ENCODE measurements around the gene KRTAP19-2.

DNA sequence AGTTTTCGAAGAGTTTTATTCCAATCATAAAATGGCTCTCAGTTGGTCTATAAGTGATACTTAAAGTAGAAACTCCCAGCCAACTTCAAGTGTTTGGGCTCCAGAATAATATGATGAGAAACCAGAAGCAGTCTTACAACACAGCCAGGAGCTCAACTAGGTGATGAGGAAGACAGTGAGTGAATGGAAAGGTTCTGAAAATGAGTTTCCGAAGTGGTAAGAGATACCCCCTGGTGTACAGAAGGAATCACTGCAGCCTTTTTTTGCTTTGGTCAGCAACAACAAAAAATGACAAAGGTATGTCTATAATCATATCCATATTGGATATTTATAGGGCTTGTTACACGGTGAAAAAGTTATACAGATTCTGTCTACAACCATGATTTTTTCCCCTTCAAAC is 23.5 kb downstream of the KRTAP19-2 start:
- no peak for TF ChIP-seq POLR2AphosphoS5 (IDR thresholded peaks at IDR 0.05)
- TF ChIP-seq, protein P1, sequence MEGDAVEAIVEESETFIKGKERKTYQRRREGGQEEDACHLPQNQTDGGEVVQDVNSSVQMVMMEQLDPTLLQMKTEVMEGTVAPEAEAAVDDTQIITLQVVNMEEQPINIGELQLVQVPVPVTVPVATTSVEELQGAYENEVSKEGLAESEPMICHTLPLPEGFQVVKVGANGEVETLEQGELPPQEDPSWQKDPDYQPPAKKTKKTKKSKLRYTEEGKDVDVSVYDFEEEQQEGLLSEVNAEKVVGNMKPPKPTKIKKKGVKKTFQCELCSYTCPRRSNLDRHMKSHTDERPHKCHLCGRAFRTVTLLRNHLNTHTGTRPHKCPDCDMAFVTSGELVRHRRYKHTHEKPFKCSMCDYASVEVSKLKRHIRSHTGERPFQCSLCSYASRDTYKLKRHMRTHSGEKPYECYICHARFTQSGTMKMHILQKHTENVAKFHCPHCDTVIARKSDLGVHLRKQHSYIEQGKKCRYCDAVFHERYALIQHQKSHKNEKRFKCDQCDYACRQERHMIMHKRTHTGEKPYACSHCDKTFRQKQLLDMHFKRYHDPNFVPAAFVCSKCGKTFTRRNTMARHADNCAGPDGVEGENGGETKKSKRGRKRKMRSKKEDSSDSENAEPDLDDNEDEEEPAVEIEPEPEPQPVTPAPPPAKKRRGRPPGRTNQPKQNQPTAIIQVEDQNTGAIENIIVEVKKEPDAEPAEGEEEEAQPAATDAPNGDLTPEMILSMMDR (IDR thresholded peaks at IDR 0.05) = no peak

Data from gastroesophageal sphincter (tissue), 3 donors.